NCI-H345 treated with DMSO at 0.1 percent for 48 hours (cell line): ENCODE data around the gene BPIFB6.

Experiments
- DNase-seq: peaks from one replicate; lab custom pipeline; 2025; ENCODE audit not compliant: unreplicated experiment; lab: John Stamatoyannopoulos, UW

Gene BPIFB6, protein sequence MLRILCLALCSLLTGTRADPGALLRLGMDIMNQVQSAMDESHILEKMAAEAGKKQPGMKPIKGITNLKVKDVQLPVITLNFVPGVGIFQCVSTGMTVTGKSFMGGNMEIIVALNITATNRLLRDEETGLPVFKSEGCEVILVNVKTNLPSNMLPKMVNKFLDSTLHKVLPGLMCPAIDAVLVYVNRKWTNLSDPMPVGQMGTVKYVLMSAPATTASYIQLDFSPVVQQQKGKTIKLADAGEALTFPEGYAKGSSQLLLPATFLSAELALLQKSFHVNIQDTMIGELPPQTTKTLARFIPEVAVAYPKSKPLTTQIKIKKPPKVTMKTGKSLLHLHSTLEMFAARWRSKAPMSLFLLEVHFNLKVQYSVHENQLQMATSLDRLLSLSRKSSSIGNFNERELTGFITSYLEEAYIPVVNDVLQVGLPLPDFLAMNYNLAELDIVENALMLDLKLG

DNA sequence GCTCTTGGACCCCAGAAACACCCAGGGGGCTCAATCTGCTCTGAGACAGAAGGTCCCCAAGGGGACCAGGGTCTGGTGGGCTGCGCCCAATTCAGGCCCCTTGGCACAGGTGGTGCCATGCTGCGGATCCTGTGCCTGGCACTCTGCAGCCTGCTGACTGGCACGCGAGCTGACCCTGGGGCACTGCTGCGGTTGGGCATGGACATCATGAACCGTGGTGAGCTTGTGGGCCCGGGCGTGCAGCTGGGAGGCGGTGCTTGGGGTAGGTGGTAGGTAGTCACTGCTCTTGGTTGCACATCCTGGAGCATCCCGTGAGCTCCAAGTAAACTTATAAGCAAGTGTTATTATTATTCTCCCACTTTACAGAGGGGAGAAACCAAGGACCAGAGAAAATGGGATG, at the start of gene BPIFB6:
BPIFB6 (plus strand) TSS at position 118 of the 400 bp plus-strand sequence; CDS start at position 118, 0 bp downstream.
- DNase-seq: no peak

DNA sequence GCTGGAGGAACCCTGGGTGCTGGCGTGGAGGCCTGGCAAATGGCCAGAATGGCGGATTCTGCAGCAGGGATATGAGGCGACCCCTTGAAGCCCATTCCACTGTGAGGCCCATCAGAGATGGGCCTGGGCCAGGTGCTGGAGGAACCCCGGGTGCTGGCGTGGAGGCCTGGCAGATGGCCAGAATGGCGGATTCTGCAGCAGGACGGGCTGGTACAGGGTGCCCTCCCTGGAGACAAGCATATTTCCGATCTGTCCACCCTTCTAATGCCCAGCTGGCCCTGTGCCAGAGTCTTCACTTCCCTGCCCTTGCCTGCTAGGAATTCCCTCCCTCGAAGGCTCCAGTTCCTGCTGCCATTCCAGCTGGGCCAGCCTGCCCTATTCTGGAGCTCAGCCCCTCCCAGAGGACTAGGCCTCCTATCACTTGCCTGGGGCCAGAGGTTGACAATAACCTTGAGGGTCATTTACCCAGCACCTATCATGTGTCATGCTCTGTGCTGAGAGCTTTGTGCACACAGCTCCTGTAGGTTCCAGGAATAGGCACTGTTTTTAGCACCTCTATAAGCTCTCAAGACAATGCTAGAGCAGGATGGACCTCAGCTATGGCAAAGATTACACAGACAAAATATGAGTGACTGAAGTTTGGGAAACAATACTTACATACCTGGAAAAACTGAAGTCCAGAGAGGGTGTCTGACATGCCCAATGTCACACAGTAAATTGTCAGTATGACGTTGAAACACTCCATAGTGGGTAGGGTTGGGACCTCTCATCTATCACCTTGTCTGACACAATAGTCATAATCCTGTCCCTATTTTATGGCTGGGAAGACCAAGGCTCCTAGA, 48.6 kb upstream of the BPIFB6 start:
- DNase-seq: no peak

DNA sequence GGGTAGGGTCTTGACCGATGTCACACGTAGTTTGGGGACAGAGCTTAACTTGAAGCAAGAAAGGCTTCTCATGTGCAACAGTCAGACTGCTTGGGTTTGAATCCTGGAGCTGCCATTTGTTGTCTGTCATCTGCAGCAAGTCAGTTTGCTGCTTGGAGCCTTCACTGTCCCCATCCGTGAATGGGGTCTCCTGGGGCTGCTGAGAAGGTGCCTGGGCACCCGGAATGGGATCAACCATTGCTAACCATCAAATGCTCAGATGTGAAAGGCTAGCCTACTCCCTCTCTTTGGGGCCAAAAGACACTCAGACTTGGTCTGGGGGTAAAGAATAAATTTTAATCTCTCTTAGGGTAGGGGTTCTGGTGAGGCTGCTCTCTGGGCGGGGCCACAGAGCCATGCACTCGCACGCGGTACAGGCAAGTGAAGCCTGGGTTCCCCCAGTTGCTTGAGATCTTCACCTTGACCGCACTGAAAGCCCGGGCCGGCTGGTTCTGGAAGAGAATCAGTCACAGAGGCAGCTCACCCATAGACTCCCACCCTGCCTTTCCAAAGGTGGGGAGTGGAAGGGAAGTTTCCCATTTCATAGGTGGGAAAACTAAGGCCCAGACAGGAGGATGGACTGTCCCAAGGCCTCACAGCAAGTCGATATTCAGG, 47.9 kb upstream of the BPIFB6 start:
- DNase-seq: no peak

DNA sequence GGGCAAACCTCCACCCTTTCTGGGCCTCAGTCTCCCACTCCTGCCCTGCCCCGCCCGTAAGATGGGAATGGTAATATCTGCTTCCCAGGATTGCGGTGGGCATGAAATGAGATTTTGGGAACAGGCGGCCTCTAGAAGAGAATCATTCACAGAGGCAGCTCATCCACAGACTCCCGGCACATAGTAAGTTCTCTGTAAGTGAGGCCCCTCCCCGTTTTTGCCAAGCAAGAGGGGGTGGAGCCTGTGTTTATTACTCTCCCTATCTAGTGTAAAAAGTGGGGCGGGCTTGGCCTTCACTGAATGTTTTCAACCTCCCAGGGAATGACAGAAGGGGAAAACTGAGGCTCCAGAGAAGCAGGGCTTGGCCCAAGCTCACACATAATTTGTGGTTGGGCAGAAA, 47.3 kb upstream of the BPIFB6 start:
- DNase-seq: no peak

DNA sequence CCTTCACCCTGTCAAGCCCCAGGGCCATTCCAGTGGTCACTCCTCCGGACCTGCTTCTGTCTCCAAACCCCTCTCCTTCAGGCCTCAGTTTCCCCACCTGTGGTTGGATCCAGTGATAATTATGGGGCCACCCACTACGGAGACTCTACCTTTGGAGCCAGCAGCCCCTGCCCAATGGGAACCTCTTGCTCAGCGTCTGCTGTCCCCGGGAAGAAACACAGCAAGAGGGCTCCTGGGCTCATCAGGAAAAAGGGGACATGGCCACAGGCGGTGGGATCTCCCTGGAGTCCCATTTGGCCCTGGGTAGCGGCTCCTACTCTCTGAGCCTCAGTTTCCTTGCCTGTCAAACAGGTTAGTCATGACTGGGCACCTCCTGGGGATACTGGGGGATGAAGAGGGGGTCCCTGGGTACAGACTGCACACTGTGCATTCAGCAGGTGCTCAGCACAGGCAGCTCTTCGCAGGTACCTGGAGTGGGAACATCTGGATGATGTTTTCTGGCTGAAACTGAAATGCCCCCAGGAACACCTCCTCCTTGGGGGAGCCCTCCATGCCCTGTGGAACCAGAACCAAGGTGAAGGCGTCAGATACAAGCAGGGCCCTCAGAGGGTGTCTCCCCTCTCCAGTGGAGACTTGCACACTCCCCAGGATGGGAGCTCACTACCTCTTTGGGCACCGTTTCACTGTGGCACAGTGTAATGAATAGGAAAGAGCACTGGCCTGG, 46.7 kb upstream of the BPIFB6 start:
- no peak for DNase-seq

DNA sequence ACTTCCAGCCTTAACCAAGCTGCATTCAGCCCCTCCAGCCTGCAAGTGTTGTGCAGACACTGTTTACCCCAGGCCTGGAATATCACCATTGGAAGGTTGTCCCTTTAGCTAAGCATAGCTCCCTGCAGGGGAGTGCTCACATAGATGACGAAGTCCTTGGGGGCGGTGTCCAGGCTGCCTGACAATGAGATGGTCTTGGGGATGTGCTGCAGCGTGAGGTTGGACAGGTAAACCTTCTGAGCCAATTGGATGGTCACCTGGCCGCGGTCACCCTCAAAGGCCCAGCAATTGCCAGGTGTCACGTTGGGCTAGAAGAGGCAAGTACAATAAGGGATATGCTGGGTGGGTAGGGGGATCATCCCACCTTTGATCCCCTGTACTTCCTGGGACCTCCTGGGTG, 45.9 kb upstream of the BPIFB6 start:
- DNase-seq: no peak

DNA sequence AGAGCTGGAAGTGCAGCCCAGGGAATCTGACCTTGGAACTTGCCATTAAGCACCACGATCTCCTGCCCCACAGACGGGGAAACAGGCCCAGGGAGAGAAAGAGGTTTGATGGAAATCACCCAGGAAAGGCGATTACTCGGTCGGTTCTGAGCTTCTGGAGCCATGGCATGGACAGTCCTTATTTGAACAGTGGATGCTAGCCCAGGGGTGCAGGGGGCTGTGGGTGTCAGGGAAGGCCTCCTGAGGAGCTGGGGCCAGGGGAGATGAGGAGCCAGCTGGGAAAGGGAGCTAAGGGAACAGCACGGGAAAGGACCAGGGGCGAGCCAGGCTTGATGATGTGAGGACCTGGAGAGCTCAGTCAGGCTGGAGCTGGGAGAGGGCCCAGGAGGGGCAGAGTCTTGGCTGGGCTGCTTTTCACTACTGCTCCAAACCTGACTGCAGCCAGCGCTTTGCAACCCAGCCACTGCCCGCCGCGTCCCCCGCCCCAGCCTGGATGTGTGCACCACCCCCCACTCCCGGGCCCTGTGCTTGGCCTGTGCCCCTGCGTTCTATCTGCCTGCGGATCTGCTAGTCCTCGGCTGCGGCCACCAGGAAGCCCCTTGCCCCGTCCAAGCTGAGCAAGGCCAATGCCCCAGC, 45.0 kb upstream of the BPIFB6 start:
- DNase-seq: no peak

DNA sequence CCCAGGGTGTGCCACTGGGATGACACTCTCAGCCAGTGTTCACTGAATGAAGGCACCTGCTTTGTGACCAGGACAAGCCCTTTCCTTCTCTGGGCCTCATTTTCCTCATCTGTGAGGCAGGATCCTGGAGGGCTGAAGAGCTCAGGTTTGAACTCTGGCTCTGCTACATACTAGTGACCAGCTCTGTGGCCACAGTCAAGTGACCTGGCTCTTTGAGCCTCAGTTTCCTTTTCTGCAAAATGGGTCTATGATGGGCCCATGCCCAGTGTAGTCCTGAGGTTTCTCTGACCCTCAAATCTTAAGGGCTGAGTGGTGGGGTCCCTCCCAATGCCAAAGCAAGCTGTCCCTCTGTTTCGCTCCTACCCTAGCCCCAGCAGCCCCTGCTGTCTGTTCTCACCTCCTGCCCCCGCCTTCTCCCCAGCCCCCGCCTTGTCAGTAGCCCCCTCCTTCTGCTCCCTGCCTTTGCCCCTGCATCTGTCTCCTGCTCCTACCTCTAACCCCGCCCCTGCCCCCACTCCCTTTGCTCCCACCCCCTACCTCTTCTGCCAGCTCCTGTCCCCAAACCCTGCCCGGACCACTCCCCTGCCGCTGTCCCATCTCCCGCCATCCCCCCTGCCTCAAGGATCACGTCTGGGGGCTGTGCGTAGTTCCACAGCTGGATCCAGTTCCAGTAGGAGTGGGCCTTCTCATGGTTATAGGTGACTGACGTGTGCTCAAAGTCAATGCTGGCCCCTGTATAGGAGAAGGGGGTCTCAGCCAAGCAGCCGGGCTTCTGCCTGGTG, 44.2 kb upstream of the BPIFB6 start:
- DNase-seq: no peak

DNA sequence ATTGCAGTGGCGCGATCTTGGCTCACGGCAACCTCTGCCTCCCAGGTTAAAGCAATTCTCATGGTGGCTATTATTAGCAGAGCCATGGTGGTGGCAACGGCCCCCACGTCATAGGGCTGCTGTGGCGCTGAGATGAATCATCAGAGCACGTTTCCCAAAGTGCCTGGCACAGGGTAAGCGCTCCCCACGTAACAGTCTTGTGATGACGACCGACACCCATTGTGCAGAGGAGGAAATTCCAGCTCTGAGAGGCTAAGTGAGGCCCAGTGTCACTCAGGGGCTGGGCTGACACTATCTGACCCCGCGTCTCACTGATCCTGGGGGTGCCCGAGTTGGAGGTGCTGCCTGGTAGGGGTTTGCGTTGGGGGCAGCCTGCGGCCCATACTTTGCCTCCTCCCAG, 43.4 kb upstream of the BPIFB6 start:
- DNase-seq: no peak

DNA sequence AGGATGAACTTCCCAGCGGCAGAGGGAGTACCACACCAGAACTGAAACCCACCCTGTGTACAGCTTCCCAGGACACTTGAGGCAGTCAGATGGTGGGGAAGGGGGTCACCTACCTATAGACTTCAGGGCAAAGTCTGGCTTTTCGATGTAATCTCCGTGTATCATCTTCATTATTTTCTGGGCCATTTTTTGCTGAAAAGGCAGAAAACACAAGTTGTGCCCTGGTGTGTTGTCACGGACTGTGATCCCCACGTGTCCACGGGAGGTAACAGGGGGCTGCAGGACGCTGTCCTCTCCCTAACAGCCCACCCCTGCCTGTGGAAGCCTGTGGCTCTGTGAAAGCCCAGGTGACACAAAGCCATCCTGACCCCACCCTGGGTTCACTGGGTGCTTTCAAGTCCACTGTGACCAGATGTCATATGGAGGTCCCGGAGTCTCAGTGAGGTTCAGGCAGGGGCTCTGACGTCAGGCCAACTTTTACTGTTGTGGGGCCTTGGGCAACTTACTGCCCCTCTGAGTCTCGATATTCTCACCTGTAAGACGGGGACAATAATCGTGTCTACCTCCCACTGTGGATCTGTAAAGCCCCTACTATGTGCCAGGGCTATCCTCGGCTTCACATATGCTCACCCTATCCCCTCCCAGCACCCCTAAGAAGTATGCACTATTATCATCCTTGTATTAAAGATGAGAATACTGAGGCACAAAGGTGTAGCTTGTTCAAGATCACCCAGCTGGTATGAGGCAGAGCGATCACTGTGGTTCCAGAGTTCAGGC, 41.8 kb upstream of the BPIFB6 start:
- DNase-seq: no peak

DNA sequence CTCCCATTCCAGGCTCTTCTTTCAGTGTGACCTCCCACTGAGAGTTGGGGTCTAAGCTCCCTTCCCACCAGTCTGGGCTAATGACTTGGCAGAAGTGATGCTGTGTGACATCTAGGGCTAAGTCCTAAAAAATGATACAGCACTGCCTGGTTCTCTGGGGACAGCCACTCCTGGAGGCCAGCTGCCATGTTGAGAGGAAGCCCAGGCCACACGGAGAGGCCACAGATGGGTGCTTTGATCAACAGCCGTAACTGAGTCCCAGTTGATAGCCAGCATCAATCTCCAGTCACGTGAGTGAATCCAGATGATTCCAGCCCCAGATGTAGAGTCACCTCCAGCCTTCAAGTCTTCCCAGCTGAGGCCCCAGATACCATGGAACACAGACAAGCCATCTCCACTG, 41.0 kb upstream of the BPIFB6 start:
- DNase-seq: no peak

DNA sequence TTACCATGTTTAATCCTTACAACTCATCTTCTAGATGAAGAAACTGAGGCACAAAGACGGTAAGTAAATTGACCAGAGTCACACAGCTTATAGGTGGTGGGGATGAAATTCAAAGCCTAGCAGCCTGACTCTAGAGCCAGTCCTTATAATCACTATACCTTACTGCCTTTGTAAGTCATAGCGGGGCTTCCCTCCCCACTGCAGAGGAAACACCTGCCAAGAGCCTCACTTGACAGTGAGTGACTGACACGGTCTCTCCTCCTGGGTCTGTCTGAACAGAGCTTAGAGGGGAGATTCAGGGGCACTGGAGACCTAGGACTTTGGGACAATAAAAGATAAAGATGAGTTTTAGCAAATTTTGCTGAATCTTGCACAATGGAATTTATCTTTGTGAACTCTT, 40.1 kb upstream of the BPIFB6 start:
- no peak for DNase-seq

DNA sequence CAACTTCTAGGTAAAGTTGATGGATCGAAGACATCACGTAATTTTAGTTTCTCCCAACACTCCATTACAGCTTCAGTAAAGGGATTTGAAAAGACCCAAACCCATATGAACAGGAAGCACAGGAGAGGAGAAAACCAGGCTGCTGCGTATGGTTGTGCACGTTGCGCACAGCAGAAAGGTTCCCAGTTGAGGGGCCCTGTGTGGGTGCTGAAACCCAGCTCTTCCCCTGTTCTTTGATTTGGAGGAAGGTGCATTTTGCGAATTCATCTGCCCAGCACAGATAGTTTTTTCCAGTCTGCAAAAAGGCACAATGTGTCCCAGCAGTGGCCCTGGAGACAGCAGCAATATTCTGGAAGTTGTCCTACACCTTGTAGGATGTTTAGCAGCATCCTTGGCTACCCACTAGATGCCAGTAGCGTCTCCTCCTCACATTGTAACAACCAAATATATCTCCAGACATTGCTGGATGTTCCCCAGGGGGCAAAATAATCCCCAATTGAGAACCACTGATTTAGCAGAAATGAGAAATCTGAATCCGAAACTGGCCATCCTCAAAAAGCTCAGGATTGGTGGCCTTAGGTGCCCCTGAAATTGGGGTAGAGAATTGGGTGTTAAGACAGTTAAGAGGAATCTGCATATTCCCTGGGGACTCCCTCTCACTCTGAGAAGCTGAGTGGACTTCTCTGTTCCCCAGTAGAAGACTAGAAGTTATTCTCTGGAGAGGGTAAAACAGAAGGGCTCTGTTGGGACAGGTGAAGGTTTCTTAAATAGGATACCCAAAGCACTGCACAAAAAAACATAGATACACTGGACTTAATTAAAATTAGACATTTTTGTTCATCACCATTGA, 39.4 kb upstream of the BPIFB6 start:
- no peak for DNase-seq

DNA sequence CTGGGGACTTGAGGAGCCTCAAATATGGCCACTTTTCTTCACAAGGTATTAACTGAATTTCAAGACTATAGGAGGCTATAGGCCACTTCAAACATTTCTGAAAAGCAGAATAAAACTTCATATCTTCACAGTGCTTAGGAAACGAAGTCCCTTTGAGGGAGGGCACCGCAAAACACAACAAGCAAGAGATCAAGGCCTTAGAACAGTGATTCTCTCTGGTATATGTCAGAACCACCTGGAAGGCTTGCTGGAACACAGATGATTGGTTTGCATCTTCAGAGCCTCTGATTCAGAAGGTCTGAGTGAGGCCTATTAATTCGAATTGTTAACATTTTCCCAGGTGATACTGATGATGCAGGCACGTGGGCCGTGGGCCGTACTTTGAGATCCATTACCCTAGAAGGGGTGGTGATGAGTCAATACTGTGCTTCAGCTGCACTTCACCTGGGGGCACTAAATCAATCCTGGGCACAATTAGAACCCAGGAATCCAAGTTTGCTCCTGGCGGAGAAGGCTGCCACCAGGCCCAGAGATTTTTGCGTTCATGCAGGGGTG, 37.9 kb upstream of the BPIFB6 start:
- no peak for DNase-seq

DNA sequence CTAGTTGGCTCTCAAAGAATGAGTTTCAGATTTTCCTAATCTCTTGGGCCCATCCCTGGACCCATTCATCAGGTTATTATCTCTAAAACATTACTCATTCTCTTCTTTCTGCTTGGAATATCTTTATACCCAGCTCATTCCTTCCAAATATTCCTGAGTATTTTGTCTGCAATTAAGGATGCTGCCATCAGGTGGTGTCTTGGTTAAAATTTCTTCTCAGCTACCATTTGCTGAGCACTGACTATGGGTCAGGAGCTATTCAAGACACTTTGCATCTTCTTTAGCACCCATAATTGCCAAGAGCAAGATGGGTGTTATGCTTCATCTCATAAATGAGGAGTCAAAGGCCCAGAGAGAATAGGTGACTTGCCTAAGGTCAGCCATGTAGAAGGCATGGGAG, 35.6 kb upstream of the BPIFB6 start:
- no peak for DNase-seq

DNA sequence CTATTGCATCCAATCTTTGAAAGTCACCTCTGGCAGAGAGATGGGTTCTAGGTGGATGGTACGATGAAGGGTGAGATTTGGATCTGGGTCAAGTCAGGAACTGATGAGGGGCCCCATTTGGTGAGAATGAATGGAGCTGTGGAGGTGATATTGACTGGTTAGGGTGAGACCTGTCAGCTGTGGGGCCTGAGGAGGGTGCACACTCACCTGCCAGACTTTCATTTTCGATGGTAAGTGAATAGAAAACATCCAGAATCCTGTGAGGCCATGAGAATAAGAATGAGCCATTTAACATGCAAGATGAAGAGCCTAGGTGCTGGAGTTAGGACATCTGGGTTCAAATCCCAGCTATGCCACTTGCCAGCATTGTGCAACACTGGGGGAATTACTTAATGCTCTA, 34.0 kb upstream of the BPIFB6 start:
- DNase-seq: no peak

DNA sequence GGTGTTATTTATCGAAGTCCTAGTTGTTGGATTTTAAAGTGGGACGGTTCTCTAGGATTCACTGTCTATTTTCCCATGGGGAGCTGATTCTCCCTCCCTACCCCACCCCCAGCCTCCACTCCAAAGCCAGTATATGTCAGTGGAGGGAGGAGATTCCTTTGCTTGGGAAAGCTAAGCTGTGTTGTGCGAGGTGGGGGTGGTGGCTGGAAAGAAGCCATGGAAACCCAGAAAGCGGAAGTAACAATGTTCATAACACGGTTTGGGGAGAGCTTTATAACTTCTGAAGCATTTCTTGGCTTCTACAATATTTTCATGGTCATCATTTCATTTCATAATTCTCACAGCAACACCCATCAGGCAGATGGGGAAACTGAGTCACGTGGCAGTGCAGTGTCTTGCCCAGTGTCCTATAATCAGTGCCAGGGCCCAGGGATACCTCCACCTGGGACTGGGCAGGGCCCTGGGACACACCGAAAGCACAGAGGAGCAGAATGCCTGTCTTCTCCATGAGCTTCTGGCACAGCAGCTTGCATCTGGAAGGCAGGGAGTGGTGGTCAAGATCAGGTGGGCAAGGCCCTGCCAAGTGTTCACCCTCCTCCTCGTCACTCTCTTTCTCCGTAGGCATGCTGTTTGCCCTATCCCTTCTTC, 31.7 kb upstream of the BPIFB6 start:
- DNase-seq: no peak
